Islet precursor cell (in vitro differentiated cells): ENCODE data around the gene ABCB8.

ENCODE experiments used
- DNase-seq: peaks from one replicate; pipeline ENCODE4 v3.0.0-alpha.2; 2018

ABCB8 gene

DNA sequence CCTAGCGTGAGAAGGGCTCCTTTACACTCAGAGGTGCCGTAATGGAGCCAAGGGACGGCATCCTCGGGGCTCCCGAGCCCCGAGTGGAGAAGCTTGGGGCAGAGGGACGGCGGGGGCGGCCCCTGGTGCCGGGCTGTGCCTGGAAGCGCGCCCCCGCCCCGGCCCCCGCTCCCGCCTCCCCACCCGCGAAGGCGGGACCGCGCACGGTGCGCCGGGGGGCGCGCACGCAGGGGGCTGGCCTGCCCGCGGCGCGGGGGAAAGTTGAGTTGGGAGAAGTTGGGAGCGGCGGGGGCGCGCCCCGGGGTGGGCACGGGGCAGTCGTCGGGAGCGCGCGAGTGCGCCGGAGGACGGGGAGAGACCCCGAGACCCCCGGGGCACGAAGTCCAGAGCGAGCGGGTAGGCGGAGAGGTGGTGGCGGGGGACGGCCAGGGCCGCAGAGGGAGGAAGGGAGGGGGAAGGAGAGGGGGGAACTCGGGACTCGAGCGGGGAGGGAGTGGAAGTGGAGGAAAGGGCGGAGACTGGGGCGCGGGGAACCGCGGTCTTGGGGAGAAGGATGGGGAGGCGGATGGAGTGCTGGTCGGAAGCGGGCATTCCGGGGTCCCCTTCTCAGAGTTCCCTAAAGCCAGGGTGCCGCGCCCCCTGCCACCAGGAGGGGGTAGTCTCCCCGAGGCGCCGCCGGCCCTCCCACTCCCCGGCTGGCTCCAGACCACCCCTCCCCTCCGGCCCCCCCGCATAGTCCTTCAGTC, 31.3 kb downstream of the ABCB8 start, which contains the start of gene SLC4A2:
TSS of gene SLC4A2 (plus strand) at position 223 of the 746 bp plus-strand sequence. CDS start 2,399 bp downstream, outside the sequence.
- peak; percentile 79 for DNase-seq

DNA sequence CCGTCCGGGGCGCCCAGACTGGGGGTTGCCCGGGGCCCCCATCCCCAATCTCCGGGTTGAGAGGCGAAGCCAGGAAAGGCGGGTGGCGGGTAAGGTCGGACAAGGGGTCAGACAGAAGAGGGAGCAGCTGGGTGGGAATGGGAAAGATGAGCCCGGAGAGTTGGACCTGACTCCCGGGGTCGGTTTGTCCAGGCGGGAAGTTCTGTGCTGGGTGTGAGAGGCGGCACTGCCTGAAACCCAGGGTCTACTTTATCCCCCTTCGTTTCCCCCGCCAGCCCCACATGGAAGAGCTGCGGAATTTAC, 31.8 kb downstream of the ABCB8 start:
- peak; percentile 72 for DNase-seq

DNA sequence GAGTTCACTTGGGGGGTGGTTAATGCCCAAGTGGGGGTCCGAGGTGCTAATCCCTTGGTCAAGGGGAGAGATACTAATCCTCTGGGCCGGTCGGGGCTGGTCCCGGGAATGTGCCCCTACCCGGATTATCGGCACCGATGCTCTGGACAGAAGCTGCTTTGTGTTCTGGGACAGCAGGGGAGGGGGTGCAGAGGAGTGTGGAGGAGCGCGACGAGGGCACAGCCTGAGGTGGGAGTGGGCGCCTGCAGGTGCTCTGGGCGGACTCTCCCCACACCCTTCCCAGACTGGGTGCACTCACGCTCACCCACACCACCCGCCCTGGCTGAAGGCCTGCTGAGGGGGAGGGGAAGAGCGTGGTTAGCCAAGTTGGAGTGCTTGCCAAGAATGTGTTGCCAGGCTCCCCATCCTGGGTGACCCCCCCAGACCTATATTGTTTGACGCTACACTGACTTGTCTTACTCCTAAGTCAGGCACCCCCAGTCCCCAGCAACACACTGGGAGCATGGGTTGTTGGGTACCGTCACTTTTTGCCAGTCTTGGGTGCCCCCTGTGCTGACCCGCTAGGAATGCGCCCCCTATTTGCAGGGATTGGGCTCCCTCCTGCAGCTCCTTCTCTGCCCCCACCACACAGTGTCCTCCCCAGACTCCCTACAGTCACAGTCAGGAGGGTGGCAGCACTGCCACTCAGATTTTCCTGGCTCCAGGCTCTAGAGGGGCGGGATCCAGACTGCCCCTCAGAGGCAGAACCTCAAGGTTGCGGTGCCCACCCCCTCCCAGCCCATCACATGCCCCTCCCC, 32.4 kb downstream of the ABCB8 start:
- DNase-seq, result no peak

DNA sequence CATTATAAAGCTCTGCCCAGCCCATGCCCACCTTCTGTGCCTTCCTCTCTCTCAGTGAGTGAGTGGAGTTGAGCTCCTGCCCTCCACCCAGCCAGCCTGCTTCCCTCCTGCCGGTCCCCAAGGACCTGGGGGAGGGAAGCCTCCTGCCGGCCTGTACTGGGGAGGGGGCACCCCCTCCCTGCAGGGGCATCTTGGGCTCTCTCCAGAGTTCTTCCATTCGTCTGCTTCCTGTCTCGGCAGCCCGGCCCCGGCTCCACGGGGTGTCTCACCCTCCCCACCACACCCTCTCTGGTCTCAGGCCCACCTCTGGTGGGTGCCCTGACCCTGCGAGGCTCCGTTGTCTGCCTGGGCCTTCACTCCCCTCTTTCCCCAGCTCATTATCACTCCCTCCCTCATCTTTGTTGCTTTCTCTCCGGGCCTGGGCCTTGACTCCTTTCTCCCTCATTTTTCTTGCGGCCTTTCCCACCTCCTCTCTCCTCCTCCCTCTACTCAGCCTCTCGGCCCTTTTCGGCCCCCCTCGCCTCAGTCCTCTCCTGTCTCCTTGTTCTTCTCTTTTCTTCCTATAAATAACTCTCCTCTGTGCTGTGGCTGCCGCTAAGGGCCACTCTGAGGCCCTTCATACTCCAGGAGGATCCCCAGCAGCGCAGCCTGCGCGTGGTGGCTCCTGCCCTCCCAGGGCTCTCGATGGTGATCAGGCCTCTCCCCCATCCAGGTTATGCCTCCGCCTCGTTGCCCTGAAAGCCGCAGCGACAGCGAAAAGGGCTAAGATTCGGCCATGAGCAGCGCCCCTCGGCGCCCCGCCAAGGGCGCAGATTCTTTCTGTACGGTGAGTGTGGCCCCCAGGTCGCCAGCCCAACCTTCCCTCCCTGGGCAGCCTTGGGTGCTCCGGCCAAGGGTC, 33.2 kb downstream of the ABCB8 start:
- no peak for DNase-seq

DNA sequence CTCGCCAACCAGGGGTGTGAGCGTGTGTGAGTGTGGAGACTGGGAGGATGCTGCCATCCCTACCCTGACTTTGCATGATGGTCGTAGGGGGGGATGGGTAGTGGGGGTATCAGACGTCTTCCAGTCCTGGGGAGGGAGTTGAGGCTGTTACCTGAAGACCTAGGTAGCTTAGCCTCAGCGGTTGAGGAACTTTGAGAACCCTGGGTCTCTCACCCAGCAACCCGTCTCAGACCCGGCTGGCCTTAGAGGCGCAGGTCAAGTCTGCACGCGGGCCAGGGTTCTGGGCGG, 33.8 kb downstream of the ABCB8 start:
- DNase-seq, result no peak

DNA sequence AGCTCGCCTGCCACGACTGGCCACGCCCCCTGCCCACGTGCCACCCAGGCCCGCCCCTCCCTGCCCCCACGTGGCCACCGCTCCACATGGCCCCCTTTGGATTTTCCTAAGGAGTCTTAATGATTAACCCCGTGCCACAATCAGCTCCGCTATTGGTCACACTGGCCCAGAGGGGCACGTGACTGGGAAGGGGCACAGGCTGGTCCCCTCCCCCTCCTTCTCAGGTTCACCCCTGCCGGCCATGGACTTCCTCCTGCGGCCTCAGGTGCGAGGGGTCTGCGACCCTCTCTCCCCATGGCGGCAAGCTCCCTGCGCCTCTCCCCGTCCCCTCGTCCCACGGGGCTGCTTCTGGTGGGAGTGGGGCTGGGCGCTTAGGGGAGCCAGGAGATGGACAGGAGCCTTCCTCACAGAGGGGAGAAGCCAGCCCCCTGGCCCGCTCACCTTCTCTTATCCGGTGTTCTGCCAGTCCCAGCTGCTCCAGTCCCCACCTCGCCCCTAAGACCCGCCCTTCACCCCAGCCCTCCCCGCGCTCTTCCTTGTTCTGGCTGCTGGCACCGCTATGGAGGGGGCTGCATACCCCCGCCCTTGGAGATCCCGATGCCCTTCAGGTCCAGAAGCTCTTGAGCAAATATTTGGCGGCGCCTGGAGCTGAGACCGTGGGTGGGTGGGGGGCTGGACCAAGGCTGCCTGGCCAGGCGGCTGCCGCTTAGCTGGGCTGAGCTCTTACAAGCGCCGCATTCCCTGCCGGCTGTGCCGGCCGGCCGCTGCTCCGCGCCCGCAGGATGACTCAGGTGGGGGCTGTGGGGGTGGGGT, 34.4 kb downstream of the ABCB8 start:
- peak; percentile 94 for DNase-seq

DNA sequence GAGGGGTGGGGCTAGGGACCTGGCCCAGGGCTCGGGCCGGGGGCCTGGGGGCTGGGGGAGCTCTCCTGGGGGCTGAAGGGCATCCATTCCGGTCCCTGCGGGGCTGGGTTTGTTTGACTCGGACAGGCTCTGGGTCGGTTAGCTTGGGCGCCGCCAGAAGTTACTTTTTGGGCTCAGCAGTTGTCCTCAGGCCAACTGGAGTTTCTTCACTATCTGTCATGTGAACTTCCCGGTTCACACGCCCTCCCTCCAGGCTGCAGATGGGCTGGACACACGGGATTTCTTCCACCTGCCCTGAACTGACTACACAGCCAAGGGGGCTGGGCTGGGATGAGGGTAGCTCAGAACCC, 34.9 kb downstream of the ABCB8 start:
- no peak for DNase-seq

DNA sequence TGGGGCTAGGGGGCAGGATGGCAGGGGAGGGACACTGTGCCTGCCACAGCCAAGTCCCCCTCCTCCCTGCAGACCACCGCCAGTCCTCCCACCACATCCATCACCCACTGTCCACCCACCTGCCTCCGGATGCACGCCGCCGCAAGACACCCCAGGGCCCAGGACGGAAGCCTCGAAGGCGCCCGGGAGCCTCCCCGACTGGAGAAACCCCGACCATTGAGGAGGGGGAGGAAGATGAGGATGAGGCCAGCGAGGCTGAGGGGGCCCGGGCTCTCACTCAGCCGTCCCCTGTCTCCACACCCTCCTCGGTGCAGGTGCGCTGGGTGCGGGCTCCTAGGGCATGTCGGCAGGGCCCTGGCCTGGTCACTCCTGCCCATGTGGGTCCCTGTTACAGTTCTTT, 36.2 kb downstream of the ABCB8 start:
- DNase-seq, result no peak

DNA sequence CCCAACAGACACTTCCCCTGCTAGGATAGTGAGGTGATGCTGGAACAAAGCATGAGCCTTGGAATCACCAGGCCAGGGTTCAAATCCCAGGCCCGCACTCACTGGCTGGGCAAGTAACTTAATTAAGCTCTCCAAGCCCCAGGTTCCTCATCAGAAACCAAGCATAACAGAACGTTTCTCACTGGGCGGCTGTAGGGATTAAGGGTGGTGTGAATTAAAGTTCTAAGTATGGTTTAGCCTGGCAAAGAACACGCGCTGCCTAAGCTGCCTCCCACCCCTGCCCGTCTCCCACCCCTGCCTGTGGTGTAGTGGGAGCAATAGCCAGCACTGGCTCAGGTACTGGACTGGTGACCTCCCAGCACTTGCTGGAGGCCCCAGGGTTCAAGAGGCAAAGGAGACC, 36.7 kb downstream of the ABCB8 start:
- no peak for DNase-seq

DNA sequence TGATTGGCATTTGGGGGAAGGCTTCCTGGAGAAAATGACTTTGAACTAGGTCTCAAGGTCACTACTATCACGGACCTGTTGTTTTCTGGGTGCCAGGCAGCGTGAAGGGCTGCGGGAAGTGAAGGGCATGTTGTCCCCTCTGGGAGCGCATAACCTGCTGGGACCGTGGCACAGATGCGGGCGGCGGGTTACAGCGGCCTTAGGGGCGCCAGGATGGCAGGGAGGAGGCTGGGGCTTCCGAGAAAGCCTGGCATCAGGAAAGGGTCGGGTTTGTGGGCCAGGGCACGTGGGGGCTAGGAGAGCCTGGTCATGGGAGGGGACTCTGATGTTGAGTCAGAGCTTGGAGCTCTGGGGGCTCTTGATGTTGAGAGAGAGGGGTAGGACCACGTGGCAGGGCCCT, 37.3 kb downstream of the ABCB8 start:
- no peak for DNase-seq

DNA sequence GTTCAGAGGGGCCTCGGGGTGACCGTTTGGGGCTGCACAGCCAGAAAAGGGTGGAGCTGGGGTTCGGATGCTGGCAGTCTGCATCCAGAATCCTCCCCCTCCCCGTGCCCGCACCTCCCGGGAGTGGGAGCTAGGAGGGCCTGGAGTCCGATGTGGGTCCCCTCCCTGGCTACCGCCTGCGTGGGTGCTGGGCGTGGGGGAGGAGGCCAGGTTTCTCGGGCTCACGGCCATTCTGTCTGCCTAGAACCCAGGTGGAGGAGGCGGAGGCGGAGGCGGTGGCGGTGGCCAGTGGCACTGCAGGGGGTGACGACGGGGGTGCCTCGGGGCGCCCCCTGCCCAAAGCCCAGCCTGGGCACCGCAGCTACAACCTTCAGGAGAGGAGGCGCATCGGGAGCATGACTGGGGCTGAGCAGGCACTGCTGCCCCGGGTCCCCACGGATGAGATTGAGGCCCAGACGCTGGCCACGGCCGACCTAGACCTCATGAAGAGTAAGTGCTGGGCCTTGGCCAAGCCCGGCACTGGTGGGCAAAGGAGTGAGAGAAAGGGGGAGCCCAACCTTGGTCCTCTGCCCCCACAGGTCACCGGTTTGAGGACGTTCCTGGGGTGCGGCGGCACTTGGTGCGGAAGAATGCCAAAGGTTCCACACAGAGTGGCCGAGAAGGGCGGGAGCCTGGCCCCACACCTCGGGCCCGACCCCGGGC, 38.2 kb downstream of the ABCB8 start:
- no peak for DNase-seq

DNA sequence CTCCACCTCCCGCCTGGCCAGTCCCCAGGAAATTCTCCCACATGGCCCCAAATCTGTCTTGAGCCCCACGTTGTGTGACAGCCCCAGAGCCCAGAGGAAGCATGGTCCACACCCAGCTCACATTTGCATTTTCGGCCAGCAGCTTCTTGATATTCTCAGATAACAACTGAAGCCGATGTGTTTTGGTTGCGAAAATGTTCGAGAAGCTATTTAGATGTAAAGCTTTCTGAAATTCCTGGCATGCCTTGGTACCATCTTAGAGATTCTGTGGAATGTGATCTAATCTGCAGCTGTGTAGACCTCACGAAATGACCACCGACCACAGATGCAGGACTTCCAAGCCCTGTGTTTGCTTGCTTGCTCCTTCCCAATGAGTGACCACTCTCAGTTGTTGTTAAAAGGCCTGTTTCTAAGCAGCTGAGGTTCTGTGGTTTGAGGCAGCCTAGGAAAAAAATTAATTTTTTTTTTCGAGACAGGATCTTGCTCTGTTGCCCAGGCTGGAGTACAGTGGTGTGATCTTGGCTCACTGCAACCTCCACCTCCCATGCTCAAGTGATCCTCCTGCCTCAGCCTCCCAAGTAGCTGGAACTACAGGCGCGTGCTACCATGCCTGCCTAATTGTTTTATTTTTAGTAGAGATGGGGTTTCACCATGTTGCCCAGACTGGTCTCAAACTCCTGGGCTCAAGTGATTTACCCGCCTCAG, 40.0 kb downstream of the ABCB8 start:
- peak; percentile 74 for DNase-seq

DNA sequence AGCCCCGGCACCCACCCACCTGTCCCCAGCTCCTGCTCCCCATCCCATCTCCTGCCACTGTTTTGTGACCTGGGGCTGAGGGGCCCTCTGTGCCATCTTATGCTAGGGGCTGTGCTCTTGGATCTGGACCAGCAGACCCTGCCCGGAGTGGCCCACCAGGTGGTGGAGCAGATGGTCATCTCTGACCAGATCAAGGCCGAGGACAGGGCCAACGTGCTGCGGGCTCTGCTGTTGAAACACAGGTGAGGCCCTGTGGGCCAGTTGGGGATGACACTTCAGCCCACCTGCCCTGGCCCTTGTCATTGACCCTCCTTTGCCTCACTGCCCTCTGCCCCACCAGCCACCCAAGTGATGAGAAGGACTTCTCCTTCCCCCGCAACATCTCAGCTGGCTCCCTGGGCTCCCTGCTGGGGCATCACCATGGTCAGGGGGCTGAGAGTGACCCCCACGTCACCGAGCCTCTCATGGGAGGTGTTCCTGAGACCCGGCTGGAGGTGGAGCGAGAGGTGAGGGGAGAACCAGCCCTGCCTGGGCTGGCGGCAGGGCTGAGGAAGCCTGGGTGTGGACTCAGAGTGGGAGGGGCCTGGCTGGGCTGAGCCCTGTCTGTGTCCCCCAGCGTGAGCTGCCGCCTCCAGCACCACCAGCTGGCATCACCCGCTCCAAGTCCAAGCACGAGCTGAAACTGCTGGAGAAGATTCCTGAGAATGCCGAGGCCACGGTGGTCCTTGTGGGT, 41.8 kb downstream of the ABCB8 start:
- no peak for DNase-seq

DNA sequence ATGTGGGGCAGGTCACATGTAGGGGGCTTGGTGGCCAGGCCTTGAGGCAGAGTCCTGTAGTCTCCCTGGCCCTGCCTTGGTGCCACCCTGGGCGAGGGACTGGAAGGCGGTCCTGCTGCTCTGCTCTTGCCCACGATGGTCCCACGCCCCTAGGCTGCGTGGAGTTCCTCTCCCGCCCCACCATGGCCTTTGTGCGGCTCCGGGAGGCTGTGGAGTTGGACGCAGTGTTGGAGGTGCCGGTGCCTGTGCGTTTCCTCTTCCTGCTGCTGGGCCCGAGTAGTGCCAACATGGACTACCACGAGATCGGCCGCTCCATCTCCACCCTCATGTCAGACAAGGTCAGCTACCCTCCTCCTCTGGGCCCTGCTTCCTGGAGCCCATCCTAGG, 42.3 kb downstream of the ABCB8 start:
- no peak for DNase-seq

DNA sequence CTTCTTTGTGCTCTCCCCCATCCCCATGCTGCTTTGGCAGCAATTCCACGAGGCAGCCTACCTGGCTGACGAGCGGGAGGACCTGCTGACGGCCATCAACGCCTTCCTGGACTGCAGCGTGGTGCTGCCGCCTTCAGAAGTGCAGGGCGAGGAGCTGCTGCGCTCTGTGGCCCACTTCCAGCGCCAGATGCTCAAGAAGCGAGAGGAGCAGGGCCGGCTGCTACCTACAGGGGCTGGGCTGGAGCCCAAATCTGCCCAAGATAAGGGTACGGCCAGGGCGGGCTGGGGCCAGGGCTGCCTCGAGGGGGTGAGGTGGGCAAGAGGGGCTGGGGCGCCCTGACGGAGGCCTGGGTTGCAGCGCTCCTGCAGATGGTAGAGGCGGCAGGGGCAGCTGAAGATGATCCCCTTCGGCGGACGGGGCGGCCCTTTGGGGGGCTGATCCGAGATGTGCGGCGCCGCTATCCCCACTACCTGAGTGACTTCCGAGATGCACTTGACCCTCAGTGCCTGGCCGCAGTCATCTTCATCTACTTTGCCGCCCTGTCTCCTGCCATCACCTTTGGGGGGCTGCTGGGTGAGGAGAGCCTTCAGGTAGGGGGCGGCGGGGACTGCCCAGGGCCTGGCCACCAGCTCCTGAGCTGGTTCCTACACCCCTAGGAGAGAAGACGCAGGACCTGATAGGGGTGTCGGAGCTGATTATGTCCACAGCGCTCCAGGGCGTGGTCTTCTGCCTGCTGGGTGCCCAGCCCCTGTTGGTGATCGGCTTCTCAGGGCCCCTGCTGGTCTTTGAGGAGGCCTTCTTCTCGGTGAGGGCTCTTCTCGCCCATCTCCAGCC, 43.0 kb downstream of the ABCB8 start:
- DNase-seq, result no peak

DNA sequence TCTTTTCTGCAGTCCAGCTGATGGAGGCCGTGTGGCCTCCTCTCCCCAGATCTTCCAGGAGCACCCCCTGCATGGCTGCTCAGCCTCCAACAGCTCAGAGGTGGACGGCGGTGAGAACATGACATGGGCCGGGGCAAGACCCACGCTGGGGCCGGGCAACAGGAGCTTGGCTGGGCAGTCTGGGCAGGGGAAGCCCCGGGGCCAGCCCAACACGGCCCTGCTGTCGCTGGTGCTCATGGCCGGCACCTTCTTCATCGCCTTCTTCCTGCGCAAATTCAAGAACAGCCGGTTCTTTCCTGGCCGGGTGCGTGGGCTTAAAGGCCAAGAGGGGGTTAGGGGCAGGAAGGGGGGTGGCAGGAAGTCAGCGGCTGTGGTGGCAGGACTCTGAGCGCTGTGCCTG, 45.7 kb downstream of the ABCB8 start:
- DNase-seq, result no peak

DNA sequence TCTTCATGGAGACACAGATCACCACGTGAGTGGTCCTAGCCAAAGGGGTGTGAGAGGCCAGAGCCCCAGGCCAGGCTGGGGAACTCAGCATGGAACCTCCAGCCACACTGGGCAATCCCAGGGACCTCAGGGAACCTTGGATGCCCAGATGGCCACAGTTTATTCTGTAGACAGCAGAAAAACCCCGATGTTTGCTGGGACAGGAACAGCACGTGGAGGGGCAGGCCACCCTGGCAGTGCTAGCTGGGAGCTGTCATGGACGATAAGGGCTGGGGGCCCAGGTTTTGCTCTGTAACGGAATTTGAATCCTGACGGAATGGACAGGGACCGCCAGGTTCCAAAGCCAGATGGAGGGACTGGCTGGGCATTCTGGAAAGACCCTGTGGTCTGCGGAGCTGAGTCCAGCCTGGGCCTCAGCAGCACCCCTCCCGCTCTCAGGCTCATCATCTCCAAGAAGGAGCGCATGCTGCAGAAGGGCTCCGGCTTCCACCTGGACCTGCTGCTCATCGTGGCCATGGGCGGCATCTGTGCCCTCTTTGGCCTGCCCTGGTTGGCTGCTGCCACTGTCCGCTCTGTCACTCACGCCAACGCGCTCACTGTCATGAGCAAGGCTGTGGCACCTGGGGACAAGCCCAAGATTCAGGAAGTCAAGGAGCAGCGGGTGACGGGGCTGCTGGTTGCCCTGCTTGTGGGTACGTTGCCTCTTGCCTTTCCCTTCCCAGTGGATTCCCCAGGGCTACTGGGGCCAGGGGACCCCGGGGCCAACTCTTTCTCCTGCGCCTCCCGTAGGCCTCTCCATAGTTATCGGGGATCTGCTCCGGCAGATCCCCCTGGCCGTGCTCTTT, 46.8 kb downstream of the ABCB8 start:
- no peak for DNase-seq

DNA sequence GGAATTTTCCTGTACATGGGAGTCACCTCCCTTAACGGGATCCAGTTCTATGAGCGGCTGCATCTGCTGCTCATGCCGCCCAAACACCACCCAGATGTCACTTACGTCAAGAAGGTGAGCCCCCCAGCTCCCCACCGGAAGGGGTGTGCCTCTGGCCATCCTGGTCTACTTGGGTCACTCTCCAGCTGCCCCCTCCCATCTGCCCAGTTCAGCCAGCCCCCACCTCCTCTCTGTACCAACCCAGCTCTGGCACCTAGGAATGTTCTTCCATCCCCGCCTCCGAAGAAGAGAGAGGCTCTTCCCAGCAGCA, 47.4 kb downstream of the ABCB8 start:
- DNase-seq, result no peak

DNA sequence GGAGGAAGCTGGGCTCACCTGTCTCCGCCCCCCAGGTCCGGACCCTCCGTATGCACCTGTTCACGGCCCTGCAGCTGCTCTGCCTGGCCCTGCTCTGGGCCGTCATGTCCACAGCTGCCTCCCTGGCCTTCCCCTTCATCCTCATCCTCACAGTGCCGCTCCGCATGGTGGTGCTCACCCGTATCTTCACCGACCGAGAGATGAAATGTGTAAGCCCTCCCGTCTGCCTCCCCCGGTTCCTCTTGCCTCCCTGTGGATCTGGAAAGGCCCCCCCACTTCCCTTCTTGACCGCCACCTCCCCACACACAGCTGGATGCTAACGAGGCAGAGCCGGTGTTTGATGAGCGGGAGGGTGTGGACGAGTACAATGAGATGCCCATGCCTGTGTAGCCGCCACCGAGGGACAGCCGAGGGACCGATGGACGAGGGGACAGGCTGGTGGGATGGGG, 47.8 kb downstream of the ABCB8 start:
- DNase-seq, result no peak
